ACHN (cell line): ENCODE measurements around the gene SMC1B.
A peak's percentile ranks its signal among the peaks of the same experiment; 100 is the strongest.
"Not testable (repeated sequence)": the region's sequence is repeated elsewhere in the genome, so short reads cannot be mapped to it uniquely, and the experiment has no call there.

Experiments used
- DNase-seq: peaks from one replicate; pipeline ENCODE4 v3.0.0-alpha.2; 2015
- in situ Hi-C: cut with HindIII; loops from 2 replicates; pipeline ENCODE4 v1.10.0; 2017; ENCODE audit warnings: low sequenced_read_pairs, low pct_ligation_motif_present, low pct_unique_long_range_greater_than_20kb

The SMC1B gene

DNA sequence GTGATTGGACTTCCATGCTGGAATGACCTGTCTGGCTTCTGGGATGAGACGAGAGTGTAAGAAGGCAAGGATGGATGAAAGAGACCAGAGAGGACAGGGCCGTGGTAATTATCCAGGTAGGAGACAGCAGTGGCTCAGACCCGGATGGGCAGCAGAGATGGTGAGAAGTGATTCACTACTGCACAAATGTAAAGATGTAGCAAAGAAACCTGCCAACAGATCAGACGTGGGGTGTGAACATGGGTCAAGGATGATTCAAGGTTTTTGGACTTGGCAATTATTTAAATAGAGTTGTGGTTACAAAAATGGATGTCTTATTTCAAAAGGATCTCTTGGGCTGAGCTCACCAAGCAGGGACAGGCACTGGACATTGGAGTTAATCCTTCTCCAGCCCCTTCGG lies 32.8 kb upstream of the SMC1B start:
- DNase-seq = no peak
- in situ Hi-C loops = no loop called here

DNA sequence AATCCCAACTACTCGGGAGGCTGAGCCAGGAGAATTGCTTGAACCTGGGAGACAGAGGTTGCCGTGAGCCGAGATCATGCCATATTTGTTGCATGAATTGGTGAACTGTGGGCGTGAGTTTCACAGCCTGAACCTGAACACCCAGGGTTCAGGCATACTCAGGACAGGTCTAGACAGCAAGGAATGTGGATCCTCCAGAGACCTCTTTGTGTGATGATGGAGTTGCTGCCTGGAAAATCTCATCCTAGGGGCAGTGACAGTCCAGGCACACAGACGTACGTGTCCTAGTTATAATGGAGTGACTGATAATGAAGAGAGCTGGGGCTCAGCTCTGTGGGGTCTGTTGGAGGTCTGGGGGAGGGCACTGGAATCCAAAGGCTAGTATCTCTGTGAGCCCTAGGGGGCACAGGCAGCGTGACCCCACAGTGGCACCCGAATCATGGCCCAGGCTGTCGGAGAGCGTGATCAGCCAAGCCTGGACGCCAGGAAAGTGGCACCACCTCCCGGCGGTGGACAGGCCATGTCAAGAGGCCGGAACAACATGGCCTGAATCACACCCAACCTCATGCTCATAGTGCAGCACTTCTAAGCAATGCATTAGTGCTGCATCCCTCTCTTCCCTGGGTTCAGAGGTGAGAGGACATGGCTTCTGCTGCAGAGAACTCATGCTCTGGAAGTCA lies 31.8 kb upstream of the SMC1B start:
- DNase-seq = no peak
- in situ Hi-C loops = no loop called here

DNA sequence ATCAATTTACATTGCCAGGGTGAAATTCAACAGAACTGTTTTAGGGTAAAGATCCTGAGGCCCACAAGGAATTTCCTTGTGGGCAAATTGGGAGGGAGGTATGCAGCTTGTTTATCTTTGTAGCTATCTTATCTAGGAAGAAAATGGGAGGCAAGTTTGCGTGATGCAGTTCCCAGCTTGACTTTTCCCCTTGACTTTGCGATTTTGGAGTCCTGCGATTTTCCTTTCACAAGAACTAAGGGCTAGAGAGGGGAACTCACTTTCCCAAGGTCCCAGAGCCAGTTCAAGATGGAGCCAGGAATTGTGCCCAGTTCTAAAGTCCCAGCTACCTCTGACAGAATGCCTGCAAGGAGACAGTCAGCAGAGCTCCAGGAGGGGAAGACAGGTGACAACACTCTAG lies 30.8 kb upstream of the SMC1B start:
- DNase-seq = no peak
- in situ Hi-C loops = no loop called here

DNA sequence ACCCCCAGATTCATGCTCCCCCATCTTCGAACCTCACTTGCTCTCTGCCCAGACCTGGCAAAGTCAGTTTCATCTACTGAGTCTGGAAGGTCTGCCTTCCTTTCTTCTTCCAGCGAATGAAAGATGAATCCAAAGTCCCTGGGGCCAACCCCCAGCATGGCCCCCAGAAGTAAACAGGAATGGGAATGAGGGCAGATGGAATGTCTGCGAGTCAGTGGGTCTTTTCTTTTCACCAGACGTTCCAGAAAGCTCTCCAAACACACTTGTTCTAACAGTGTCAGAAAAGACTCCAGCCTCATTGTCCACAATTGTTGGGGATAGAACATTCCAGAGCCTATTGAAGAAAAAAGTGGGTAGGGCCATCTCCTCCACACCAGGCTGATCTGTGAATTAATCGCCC lies 28.7 kb upstream of the SMC1B start:
- no peak for DNase-seq
- in situ Hi-C loops = no loop called here

DNA sequence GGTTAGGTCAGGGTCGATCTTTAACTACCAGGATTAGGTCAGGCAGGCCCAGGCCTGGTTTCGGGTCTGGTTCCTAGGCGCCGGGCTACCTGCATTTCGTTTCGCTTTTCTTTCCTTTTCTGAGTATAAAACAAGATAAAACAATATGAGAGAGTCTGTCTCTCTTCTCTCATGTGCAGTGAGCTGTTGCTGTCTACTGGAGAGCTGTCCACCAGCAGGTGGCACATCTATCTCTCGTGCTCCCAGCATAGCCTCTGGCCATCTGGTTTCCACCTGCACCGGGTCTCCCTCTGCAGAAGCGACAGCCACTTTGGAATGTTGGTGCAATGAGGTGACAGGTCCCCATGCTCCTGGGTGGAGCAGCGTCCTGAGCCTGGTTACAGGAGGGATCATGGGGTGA lies 27.7 kb upstream of the SMC1B start:
- in situ Hi-C loops = no loop called here
- DNase-seq = peak; percentile 45

DNA sequence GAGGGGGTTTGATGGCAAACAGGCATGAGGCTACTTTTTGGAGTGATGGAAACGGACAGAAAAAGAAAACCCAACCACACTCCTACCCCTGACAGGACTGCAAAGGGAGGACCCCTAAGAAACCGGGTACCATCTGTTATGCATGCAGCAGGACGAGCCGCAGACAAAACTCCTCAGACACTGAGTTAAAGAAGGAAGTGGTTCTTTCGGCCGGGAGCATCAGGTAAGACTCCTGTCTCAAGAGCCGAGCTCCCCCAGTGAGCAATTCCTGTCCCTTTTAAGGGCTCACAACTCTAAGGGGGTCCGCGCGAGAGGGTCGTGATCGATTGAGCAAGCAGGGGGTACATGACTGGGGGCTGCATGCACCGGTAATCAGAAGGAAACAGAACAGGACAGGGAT lies 27.3 kb upstream of the SMC1B start:
- in situ Hi-C loops, DNase-seq: not testable (repeated sequence)

DNA sequence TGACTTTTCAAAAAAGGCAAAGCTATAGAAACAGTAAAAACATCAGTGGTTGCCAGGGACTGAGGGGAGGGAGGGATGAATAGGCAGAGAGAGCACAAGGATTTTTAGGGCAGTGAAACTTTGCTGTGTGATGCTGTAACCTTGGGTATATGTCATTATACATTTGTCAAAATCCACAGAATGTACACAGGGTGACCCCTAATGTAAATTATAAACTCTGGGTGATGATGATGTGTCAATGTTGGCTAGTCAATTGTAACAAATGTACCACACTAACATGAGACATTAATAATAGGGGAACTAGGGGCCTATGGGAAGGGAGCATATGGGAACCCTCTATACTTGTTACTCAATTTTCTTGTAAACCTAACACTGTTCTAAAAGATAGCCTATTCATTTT lies 24.9 kb upstream of the SMC1B start:
- in situ Hi-C loops = no loop called here

DNA sequence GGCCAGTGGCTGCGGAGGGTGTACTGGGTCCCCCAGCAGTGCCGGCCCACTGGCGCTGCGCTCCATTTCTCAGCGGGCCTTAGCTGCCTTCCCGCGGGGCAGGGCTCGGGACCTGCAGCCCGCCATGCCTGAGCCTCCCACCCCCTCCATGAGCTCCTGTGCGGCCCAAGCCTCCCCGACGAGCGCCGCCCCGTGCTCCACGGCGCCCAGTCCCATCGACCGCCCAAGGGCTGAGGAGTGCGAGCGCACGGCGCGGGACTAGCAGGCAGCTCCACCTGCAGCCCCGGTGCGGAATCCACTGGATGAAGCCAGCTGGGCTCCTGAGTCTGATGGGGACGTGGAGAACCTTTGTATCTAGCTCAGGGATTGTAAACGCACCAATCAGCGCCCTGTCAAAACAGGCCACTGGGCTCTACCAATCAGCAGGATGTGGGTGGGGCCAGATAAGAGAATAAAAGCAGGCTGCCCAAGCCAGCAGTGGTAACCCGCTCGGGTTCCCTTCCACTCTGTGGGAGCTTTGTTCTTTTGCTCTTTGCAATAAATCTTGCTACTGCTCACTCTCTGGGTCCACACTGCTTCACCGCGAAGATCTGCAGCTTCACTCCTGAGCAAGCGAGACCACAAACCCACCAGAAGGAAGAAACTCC lies 23.6 kb upstream of the SMC1B start:
- DNase-seq, in situ Hi-C loops: not testable (repeated sequence)

More for the DNA sequence above, 24.9 kb upstream of the SMC1B start:
- DNase-seq = no peak

DNA sequence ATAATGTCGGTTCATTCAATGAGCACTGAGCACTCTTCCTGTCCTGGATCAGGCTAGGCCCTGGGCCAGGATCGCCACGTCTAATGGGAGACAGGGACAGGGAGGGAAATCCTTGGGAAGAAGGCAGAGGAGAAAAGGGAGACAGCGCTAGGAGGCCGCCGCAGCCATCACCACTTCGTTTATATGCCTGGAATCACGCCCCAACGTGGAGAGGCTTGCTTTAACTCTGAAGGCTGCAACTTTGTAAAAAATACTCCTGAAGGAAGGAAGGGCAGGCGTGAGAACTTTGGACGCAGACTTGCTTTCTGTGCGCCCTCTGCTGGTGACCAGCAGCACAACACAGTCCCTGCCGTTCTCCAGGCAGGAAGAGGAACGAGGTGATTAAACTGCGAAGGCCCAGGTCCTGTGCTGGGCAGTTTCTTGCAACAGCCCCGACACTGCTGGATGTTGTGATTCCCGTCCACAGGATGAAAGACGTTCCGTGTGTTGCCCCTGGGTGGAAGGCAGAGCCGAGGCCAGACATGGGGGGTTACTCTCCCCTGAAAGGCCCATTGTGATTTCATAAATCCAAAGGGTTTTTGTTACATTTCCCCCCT lies 22.2 kb upstream of the SMC1B start:
- in situ Hi-C loops = no loop called here
- peak; percentile 77 for DNase-seq

DNA sequence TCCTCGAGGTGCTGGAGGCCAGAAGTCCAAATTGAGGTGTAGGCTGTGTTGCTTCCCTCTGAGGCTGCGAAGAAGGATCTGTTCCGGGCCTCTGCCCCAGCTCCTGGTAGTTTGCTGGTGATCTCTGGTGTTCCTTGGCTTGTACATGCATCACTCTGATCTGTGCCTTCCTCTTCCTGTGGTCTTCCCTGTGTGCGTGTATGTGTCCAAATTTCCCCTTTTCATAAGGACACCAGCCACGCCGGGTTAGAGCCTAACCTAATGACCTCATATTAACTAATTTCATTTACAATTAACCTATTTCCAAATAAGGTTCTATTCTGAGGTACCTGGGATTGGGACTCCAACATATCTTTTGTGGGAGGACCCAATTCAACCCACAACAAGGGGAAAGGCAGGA lies 21.6 kb upstream of the SMC1B start:
- in situ Hi-C loops = no loop called here
- DNase-seq = no peak

DNA sequence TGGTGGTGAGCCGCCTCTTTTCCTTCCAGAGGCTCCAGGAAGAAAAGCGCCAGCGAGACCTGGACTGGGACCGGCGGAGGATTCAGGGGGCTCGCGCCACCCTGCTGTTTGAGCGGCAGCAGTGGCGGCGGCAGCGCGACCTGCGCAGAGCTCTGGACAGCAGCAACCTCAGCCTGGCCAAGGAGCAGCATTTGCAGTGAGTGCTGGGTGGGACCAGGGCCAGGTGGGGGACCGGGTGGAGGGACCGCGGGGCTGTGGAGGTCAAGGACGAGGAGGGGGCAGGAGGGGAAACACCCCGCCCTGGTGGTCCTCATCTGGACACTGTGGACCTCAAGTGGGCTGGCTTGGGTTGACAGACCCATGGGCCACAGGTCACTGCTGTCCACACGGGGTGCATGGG lies 17.5 kb upstream of the SMC1B start:
- DNase-seq = no peak
- in situ Hi-C loops = no loop called here

DNA sequence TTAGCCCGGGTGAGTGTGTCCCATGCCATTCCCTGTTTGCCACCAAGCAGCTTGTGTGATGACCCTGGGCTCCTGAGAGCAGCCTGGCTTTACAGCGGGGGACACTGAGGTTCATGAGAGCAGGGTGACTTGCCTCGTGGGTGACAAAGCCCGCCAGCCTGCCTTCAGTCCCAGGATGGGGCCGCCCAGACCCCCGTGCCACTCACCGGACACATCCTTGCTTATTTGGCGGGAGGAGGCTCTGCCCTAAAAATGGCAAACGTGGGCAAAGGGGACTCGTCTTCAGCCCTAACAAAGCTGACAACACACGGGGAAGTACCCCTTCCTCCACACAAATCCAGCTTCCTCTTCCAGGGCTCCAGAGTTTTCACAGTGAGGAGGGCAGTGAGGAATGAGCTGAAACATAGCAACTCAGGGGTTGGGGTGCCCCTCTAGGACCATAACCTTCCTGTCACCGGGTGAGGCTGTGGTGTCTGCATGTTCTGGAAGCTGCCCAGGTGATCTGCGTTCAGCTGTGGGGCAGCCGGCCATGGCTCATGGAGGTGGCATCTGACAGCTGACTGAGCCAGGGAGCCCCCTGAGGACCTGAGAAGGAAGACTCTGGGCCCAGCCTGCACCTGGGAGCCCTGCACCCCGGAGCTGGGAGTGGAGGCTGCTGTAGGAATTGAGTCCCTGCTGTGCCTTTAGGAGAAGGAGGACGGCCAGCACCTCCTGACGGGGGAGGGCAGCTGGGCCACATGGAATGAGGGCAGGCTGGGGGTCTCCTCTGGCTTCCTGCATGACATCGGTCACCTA lies 16.8 kb upstream of the SMC1B start:
- no peak for DNase-seq
- in situ Hi-C loops = no loop called here

DNA sequence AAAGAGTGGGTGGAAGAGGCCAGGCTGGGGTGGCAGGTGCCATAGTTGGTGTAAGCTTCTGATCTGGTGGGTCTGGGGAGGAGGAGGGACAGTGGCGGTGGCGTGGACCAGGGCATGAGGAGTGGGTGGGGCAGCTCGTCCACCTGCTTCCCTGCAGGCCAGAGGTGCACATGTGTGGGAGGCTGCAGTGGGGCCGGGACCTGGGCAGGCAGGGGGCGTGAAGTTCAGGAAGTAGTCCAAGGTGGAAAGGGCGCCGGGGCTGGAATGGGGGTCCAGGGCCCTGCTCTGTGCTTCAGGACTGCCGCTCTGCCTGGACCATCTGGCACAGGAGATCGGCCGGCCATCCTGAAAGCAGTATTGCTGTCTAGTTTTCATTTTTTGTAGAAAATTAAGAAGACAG lies 16.0 kb upstream of the SMC1B start:
- in situ Hi-C loops = no loop called here

DNA sequence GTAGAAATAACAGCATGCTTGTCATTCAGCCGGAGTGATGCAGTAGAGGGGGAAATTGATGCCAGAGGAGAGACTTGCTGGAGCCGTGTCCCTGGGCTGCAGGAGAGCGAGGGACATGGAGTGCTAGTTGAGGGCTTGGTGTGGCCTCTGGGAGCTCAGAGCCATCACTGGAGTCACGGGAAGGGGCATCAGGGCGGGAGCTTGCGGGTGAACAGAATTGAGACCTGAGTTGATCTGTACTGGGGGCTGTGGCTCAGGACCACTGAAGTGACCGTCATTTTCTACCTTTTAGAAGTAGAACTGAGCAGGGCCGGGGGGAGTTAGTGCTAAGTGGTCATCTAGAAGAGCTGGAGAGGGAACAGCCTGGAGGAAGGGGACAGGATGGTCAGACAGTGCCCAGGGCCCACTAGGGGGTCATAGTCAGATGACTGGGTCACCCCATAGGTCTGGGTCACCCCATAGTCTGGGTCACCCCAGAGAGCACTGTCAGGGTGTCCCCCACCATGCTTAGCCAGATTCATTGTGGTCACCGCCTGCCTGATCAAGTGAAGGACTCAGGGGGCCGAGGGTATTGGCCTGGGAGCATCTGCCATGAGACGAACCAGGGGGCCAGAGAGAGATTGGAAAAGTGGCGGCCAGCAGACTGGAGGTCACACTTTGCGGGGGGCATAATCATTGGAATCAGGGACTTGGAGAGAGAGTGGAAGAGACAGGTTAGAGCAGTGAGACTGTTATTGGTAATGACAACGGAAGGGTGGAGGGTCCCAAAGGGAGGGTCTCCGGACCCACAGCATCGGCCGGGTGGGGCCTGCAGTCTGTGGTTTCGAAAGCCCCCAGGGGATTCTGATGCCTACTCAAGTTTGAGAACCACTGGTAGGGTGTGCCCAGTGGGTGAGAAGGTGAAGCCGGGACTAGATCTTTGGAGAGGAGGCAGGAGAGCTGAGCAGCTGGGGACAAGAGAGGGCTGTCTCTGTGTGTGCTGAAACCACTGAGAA lies 15.3 kb upstream of the SMC1B start:
- no peak for DNase-seq
- in situ Hi-C loops = no loop called here

More for the DNA sequence above, 16.0 kb upstream of the SMC1B start:
- no peak for DNase-seq

DNA sequence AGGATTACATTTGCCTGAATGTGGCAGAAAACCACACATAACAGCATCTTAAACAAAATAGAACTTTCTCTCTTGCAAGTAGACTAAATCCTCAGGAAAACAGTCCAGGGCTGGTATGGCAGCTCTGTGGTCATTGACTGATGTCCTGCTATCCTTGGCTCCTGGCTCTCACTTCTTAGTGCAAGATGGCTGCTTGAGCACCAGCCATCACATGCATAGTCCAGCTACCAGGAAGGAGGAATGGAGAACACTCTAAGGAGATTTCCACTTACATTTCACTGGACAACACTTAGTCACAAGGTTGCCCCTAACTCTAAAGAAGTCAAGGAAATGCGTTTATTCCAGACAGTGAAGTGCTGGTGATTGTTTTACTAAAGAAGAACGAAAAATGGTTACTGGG lies 13.7 kb upstream of the SMC1B start:
- in situ Hi-C loops = no loop called here

DNA sequence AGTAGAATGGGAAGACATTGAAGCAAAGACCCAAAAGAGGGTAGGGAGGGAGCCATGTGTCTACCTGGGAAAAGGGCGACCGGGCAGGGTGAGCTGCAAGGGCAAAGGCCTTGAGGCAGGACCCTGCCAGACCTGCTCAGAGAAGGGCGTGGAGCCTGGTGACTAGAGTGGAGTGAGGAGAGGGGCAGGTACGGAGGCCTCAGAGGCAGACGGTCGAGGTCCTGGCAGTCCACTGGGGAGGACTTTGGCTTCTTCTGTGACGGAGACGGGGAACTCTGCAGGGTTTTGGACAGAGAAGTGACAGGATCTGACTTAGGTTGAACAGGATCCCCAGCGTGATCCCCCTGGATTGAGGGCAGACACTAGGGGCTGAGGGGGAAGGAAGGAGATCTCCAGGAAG lies 13.0 kb upstream of the SMC1B start:
- no peak for DNase-seq
- in situ Hi-C loops = no loop called here

More for the DNA sequence above, 13.7 kb upstream of the SMC1B start:
- no peak for DNase-seq

DNA sequence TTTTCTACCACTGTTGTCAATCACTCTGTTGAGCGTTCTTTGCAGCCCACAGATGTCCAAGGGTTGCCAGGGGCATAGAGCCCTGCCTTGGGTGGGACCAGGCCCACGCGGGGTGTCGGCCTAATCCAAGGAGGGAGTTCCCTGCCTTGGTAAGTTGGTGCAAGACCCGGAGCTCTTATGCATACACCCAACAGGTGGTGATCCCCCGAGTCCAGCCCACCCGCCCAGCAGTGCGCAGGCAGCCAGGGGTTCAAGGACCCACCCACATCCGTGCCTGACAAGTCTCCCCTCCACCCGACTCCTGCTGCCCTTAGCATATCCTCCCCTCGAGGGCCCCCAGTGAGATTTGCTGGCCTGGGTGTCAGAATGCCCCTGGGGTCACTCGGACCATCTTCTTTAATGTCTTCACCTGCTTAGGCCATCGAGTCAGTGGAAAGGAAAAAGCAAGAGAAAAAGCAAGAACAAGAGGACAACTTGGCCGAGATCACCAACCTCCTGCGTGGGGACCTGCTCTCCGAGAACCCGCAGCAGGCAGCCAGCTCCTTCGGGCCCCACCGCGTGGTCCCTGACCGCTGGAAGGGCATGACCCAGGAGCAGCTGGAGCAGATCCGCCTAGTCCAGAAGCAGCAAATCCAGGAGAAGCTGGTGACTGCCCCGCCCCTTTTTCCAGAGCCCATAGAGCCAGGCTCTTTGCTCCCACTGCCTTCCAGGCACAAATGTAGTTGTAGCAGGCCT lies 12.3 kb upstream of the SMC1B start:
- in situ Hi-C loops = no loop called here

DNA sequence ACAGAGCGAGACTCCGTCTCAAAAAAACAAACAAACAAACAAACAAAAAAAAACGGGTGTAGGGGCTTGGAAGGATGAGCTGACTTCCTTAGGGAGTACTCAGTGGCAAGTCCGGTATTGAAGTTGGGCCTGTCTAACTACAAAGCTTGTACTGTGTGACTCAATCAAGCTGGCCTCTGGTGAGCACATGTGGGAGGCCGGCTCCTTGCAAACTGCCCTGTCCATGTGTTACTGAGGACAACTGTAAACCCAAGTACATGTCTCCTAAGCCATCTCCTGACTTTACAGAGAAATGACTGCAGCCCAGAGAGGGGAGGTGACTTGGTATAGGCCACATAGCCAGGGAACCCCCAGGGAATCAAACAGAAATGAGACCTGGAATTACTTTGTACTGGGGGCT lies 11.7 kb upstream of the SMC1B start:
- in situ Hi-C loops = no loop called here
- no peak for DNase-seq

More for the DNA sequence above, 12.3 kb upstream of the SMC1B start:
- DNase-seq = no peak
